Transverse colon (tissue), 4 donors: ENCODE measurements around the gene CECR2. TPM values are rescaled to one million over a fixed set of nuclear protein-coding genes. Genes with fewer than 3 reads are reported as not detected.
"Not testable (repeated sequence)": the region's sequence is repeated elsewhere in the genome, so short reads cannot be mapped to it uniquely, and the experiment has no call there.

ENCODE experiments used
- DNase-seq: peaks from one replicate; pipeline ENCODE4 v3.0.0-alpha.2; 2019
- H3K27ac ChIP-seq, 4 donors: fragments of 200-600 bp; sonication (generic); 2 replicates each; pipeline ENCODE4 v1.5.1; 2016 to 2018; ENCODE audit warnings: inconsistent platforms in 4 of 4
- H3K27me3 ChIP-seq: fragments of 200-600 bp; sonication (generic); 2 replicates; pipeline ENCODE4 v1.5.1; 2017; ENCODE audit warnings: inconsistent platforms
- H3K36me3 ChIP-seq, 4 donors: fragments of 200-600 bp; sonication (generic); 2 replicates each; pipeline ENCODE4 v1.5.1; 2017 to 2019; ENCODE audit warnings: inconsistent platforms in 4 of 4
- H3K4me1 ChIP-seq, 4 donors: fragments of 200-600 bp; sonication (generic); 2 replicates each; pipeline ENCODE4 v1.5.1; 2017 to 2020; ENCODE audit warnings: inconsistent platforms in 4 of 4
- H3K4me3 ChIP-seq, 4 donors: fragments of 200-600 bp; sonication (generic); 1 replicate in 1 of 4; 2 replicates in 3 of 4; pipeline versions ENCODE4 v1.5.1 to v1.6.1; 2017 to 2019; ENCODE audit warnings: inconsistent platforms in 4 of 4
- H3K9me3 ChIP-seq, 2 donors: fragments of 200-600 bp; sonication (generic); 2 replicates each; pipeline ENCODE4 v1.5.1; 2017 to 2019; ENCODE audit warnings: inconsistent platforms in 2 of 2
- EP300 ChIP-seq: sonication (generic); formaldehyde crosslinking; IDR thresholded peaks from one replicate; pipeline ENCODE4 v1.6.1; 2017; ENCODE audit warnings: antibody characterized with exemption, low read depth
- POLR2A ChIP-seq: fragments of 450-650 bp; IDR thresholded peaks from one replicate; pipeline ENCODE4 v1.6.1; 2016; ENCODE audit warnings: antibody characterized with exemption, mild to moderate bottlenecking, moderate library complexity
- POLR2AphosphoS5 ChIP-seq, 3 donors: sonication (generic); formaldehyde crosslinking; IDR thresholded peaks; one replicate each; pipeline ENCODE4 v1.6.1; 2016; ENCODE audit warnings: antibody characterized with exemption in 3 of 3
- WGBS, 2 donors: methylation state at CpG; one replicate each; pipeline ENCODE4 v1.1.5; 2018; ENCODE audit warnings: low coverage in 1 of 2; 5-methylcytosine and 5-hydroxymethylcytosine counted together
- in situ Hi-C, 4 donors: fragments of 200-750 bp; cut with MboI; loops; one replicate each; pipeline versions ENCODE4 v1.15.0 to v1.15.1; 2017; ENCODE audit warnings: low sequenced_read_pairs in 3 of 4, low pct_ligation_motif_present in 1 of 4, low pct_unique_long_range_greater_than_20kb in 1 of 4
- intact Hi-C: fragments of 100-400 bp; cut with DNase I; formaldehyde crosslinking; loops from one replicate; pipeline ENCODE4 v1.15.1; 2023; ENCODE audit warnings: low total_unique reads
- total RNA-seq, 4 donors: library from RNA; depleted of rRNA; stranded (reverse); fragments of >200 nt; gene quantifications; one replicate each; pipeline ENCODE4 v1.1.0, GENCODE V29; 2016
- TF ChIP-seq, protein P1 (sequence below), 5 experiments: fragments of 200-600 bp in 3 of 5; fragments of 450-650 bp in 2 of 5; sonication (generic) in 3 of 5; IDR thresholded peaks; 1 replicate in 2 of 5; 2 replicates in 3 of 5; pipeline ENCODE4 v1.5.1; 2016 to 2017; ENCODE audit warnings: antibody characterized with exemption in 5 of 5, inconsistent platforms in 3 of 5, mild to moderate bottlenecking in 2 of 5, moderate library complexity in 1 of 5

Gene CECR2
- total RNA-seq, 4 donors from 2014 or later, result 0.14 to 0.64 (median 0.60) TPM; not detected in 1

GRCh38 chr22:17419348-17419747 is 50.1 kb downstream of the CECR2 start:
- WGBS, 2 donors, result 73% methylated on average over 2 to 3 of the region's 3 CpGs
- no peaks in the 10 kb centered on the region for H3K9me3 ChIP-seq
- H3K27ac ChIP-seq, result no peak overlapping the region
- no peak for DNase-seq
- in situ Hi-C loops (no loop called here), intact Hi-C loops (no loop called here)
- TF ChIP-seq, protein P1, sequence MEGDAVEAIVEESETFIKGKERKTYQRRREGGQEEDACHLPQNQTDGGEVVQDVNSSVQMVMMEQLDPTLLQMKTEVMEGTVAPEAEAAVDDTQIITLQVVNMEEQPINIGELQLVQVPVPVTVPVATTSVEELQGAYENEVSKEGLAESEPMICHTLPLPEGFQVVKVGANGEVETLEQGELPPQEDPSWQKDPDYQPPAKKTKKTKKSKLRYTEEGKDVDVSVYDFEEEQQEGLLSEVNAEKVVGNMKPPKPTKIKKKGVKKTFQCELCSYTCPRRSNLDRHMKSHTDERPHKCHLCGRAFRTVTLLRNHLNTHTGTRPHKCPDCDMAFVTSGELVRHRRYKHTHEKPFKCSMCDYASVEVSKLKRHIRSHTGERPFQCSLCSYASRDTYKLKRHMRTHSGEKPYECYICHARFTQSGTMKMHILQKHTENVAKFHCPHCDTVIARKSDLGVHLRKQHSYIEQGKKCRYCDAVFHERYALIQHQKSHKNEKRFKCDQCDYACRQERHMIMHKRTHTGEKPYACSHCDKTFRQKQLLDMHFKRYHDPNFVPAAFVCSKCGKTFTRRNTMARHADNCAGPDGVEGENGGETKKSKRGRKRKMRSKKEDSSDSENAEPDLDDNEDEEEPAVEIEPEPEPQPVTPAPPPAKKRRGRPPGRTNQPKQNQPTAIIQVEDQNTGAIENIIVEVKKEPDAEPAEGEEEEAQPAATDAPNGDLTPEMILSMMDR (IDR thresholded peaks at IDR 0.05), result no peak
- TF ChIP-seq POLR2A (no peak), EP300 (no peak), POLR2AphosphoS5 (IDR thresholded peaks at IDR 0.05) (no peak)
- H3K4me3 ChIP-seq, result no peak overlapping the region
- H3K4me1 ChIP-seq, result no peaks in the 10 kb centered on the region
- no peaks in the 10 kb centered on the region for H3K36me3 ChIP-seq
- H3K27me3 ChIP-seq, result no peaks in the 10 kb centered on the region

- in situ Hi-C loops, result no loop called here
- DNase-seq, result no peak
- H3K27ac ChIP-seq, result no peak overlapping the region
- H3K36me3 ChIP-seq, result no peaks in the 10 kb centered on the region
- no peaks in the 10 kb centered on the region for H3K27me3 ChIP-seq
- intact Hi-C loops, result no loop called here
- TF ChIP-seq, protein P1 (IDR thresholded peaks at IDR 0.05), result no peak
- no peak for TF ChIP-seq EP300
- no peak for TF ChIP-seq POLR2AphosphoS5 (IDR thresholded peaks at IDR 0.05)
- no peak for TF ChIP-seq POLR2A
- H3K4me3 ChIP-seq, result no peak overlapping the region
- H3K4me1 ChIP-seq, result no peaks in the 10 kb centered on the region
- H3K9me3 ChIP-seq, result no peaks in the 10 kb centered on the region
- 79 to 89% methylated on average over 4 to 5 of the region's 5 CpGs for WGBS, 2 donors
Observed at GRCh38 chr22:17422736-17423343, 53.6 kb downstream of the CECR2 start.

DNA sequence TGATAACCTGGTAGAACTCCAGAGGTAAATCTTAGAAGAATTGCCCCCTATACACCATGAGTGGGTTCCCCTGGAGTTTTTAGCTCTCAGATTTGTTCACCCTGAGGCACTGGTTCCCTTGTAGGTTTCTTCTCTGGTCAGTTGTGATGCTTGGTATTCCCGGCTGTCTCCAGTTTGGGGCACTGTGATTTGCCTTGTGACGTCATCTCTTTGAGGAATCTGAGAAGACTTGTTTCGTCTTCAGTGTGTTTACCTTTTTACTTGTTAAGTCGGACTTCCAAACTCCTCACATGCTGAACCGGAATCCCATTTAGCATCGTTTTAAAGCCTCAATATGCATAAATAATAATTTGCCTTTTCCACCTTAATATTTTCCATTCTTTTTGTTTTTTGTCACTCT is 54.4 kb downstream of the CECR2 start:
- 82 to 83% methylated on average over 6 of the region's 6 CpGs for WGBS, 2 donors
- H3K4me1 ChIP-seq, result no peaks in the 10 kb centered on the region
- no peaks in the 10 kb centered on the region for H3K36me3 ChIP-seq
- no peak for DNase-seq
- no peak overlapping the region for H3K4me3 ChIP-seq
- no peaks in the 10 kb centered on the region for H3K27me3 ChIP-seq
- in situ Hi-C loops, result no loop called here
- intact Hi-C loops, result no loop called here
- TF ChIP-seq, protein P1 (IDR thresholded peaks at IDR 0.05), result no peak
- no peaks in the 10 kb centered on the region for H3K9me3 ChIP-seq
- no peak overlapping the region for H3K27ac ChIP-seq

GRCh38 chr22:17427528-17427927 is 58.3 kb downstream of the CECR2 start:
- H3K9me3 ChIP-seq, H3K27me3 ChIP-seq, in situ Hi-C loops, H3K4me1 ChIP-seq, H3K36me3 ChIP-seq, H3K4me3 ChIP-seq, intact Hi-C loops, H3K27ac ChIP-seq, DNase-seq: not testable (repeated sequence)
- WGBS, 2 donors, result 71 to 90% methylated on average over 3 to 6 of the region's 6 CpGs

DNA sequence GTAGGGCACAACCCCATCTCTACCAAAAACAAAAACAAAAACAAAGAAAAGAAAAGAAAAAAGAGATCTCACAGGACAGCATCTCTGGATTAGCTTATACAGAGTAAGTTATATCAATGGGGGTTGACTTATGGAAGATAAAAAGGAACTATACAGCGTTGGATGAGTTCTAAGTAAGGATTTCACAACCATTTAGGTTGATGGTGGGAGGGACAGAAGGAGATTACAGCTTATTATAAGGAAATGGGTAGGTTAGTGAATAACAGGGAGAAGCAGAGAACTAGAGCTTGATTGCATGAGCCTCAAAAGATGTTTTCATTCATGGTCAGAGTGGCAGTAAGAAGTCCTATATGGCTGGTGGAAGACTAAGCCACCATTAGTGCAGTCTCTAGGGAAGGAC is 60.3 kb downstream of the CECR2 start:
- Histone ChIP-seq H3K4me3 (no peak overlapping the region), H3K9me3 (no peaks in the 10 kb centered on the region), H3K36me3 (no peaks in the 10 kb centered on the region), H3K27me3 (no peaks in the 10 kb centered on the region), H3K4me1 (no peaks in the 10 kb centered on the region), H3K27ac (no peak overlapping the region)
- WGBS, 2 donors, result 44 to 67% methylated on average over 1 of the region's 1 CpG
- no peak for DNase-seq
- intact Hi-C loops, result no loop called here
- TF ChIP-seq EP300, result no peak
- no peak for TF ChIP-seq POLR2AphosphoS5 (IDR thresholded peaks at IDR 0.05)
- TF ChIP-seq, protein P1 (IDR thresholded peaks at IDR 0.05), result no peak
- TF ChIP-seq POLR2A, result no peak
- in situ Hi-C loops, result no loop called here
